Measurements from ENCODE around the gene OVCH2.

GRCh38 chr11:7689239-7689638, 17.0 kb downstream of the OVCH2 start:
- TF ChIP-seq CTCF (IDR thresholded peaks at IDR 0.05 in 2 of 3, conservative IDR thresholded peaks at IDR 0.05 in 1 of 3; ENCODE audit: control insufficient read depth in 2 of 3, extremely low read depth in 1 of 3, insufficient read depth in 1 of 3, low read depth in 3 of 3, low read length in 3 of 3) (no peak), EP300 (IDR thresholded peaks at IDR 0.05; ENCODE audit: borderline replicate concordance in 1 of 2, control insufficient read depth in 1 of 2, low read depth in 2 of 2, low read length in 2 of 2) (no peak)
